OCI-LY3 (cell line): ENCODE data around the gene SOD3.

Experiments used
- CTCF ChIP-seq: fragments of 200-600, 300-600 bp; sonication (generic); IDR thresholded peaks from 2 replicates; pipeline ENCODE4 v1.5.1; 2014; ENCODE audit warnings: antibody characterized with exemption, low read length, low read depth
- EZH2phosphoT487 ChIP-seq: fragments of 200-600 bp; shearing (Covaris generic); IDR thresholded peaks from 2 replicates; pipeline ENCODE4 v1.6.1; 2018; ENCODE audit warnings: antibody characterized with exemption, mixed run types, low read depth

DNA sequence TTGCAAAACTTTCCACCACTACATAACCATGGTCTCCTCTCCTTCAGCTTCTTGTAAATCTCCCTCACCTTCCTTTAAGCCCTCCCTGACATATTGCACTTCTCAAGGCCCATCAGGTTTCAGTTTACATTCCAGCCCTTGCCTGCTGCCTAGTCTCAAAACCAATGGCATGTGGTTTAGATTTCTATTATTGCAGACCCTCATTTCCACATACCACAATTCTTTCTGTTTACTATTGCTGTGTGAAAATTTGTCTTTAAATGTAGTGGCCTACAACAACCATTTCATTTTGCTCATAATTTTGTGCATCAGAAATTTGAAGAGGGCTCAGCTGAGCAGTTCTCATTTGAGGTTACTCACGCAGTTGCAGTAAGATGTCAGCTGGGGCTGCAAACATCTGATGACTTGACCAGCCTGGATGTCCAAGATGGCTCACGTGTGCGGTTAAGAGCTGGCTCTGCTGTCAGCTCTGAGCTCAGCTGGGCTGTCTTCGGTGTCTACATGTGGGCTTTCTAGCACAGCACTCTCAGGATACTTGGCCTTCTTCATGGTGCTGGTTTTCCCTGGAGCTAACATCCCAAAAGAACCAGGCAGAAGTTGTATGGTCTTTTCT, 29.9 kb upstream of the SOD3 start:
- TF ChIP-seq CTCF: no peak
- TF ChIP-seq EZH2phosphoT487: no peak
